NT2/D1 (cell line): ENCODE results near the gene DECR2.

Experiments
- SUZ12 ChIP-seq: IDR thresholded peaks from 2 replicates; pipeline ENCODE4 v1.6.1; 2011; ENCODE audit not compliant: insufficient read length, insufficient read depth; ENCODE audit errors: extremely low read depth
- YY1 ChIP-seq: IDR thresholded peaks from 2 replicates; pipeline ENCODE4 v1.6.1; 2011; ENCODE audit not compliant: insufficient read length, insufficient read depth

DNA sequence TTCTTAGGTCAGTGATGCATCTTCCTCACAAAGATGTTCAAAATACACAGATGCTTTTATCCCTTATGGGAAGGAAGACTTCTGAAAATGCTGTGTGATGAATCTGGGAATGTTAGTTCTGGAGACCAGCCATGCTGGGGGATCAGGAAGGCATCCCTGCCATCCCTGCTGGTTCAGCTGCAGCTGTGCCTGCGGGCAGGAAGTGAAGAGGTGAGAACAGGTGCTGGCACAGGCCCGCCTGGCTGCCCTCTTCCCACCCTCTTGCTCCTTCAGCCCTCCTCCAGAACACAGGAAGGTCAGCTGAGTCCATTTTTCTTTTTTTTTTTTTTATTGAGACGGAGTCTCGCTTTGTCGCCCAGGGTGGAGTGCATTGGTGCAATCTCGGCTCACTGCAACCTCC is 38.9 kb downstream of the DECR2 start:
- TF ChIP-seq YY1 (no peak), SUZ12 (no peak)
